Mesenchymal stem cell (in vitro differentiated cells and primary cell): ENCODE data around the gene COL25A1.

Source experiments
- DNase-seq: peaks from one replicate; pipeline ENCODE4 v3.0.0-alpha.2; 2013
- H2AFZ ChIP-seq: one replicate; pipeline ENCODE4 v1.6.1; 2013; ENCODE audit warnings: low read depth, mild to moderate bottlenecking, control low read depth, inconsistent platforms, low read length, moderate library complexity
- H2AK5ac ChIP-seq: 2 replicates; pipeline ENCODE4 v1.6.1; 2013; ENCODE audit warnings: low read length, moderate library complexity, mild to moderate bottlenecking, inconsistent platforms; ENCODE audit not compliant: severe bottlenecking
- H2BK120ac ChIP-seq: one replicate; pipeline ENCODE4 v1.6.1; 2013; ENCODE audit warnings: low read depth, mild to moderate bottlenecking, inconsistent platforms, low read length, moderate library complexity
- H2BK12ac ChIP-seq, 2 experiments: one replicate each; pipeline ENCODE4 v1.6.1; 2013; ENCODE audit warnings: inconsistent platforms in 2 of 2, low read length in 2 of 2, mild to moderate bottlenecking in 2 of 2, moderate library complexity in 2 of 2, control low read depth in 1 of 2
- H2BK15ac ChIP-seq: one replicate; pipeline ENCODE4 v1.6.1; 2013; ENCODE audit warnings: mild to moderate bottlenecking, low read depth, inconsistent platforms; ENCODE audit not compliant: poor library complexity, severe bottlenecking
- H2BK5ac ChIP-seq: 2 replicates; pipeline ENCODE4 v1.6.1; 2013; ENCODE audit warnings: low read depth, mild to moderate bottlenecking, low read length, control low read depth, inconsistent platforms; ENCODE audit not compliant: poor library complexity, severe bottlenecking
- H3K14ac ChIP-seq, 2 experiments: one replicate each; pipeline ENCODE4 v1.6.1; 2013; ENCODE audit warnings: inconsistent platforms in 2 of 2, low read length in 2 of 2, control low read depth in 1 of 2, mild to moderate bottlenecking in 1 of 2, moderate library complexity in 1 of 2
- H3K18ac ChIP-seq, 2 experiments: one replicate each; pipeline ENCODE4 v1.6.1; 2013; ENCODE audit warnings: inconsistent platforms in 2 of 2, low read length in 2 of 2, control low read depth in 1 of 2, low read depth in 1 of 2, mild to moderate bottlenecking in 1 of 2
- H3K23ac ChIP-seq, 2 experiments: one replicate each; pipeline ENCODE4 v1.6.1; 2013; ENCODE audit warnings: inconsistent platforms in 2 of 2, low read length in 2 of 2, mild to moderate bottlenecking in 2 of 2, moderate library complexity in 2 of 2, control low read depth in 1 of 2
- H3K27ac ChIP-seq: 2 replicates; pipeline ENCODE4 v1.5.1; 2013; ENCODE audit warnings: mild to moderate bottlenecking, moderate library complexity, low read length, control low read depth, inconsistent platforms; ENCODE audit not compliant: poor library complexity, severe bottlenecking
- H3K27me3 ChIP-seq, 2 experiments: 2 replicates each; pipeline versions ENCODE4 v1.6.1 to v1.7.0; 2013; ENCODE audit warnings: low read length in 2 of 2, mild to moderate bottlenecking in 2 of 2, moderate library complexity in 2 of 2, control low read depth in 1 of 2, inconsistent platforms in 1 of 2; ENCODE audit not compliant: control insufficient read depth in 1 of 2, insufficient read depth in 1 of 2
- H3K36me3 ChIP-seq, 2 experiments: 2 replicates each; pipeline versions ENCODE4 v1.6.1 to v1.7.0; 2013; ENCODE audit warnings: low read length in 2 of 2, control low read depth in 1 of 2, inconsistent platforms in 1 of 2, low read depth in 1 of 2, mild to moderate bottlenecking in 1 of 2; ENCODE audit not compliant: insufficient read depth in 2 of 2, control insufficient read depth in 1 of 2
- H3K4ac ChIP-seq, 2 experiments: one replicate each; pipeline ENCODE4 v1.6.1; 2013; ENCODE audit warnings: inconsistent platforms in 2 of 2, low read length in 2 of 2, mild to moderate bottlenecking in 2 of 2, moderate library complexity in 2 of 2, control low read depth in 1 of 2, low read depth in 1 of 2
- H3K4me1 ChIP-seq: 2 replicates; pipeline ENCODE4 v1.6.1; 2013; ENCODE audit warnings: low read depth, low read length, control low read depth; ENCODE audit not compliant: control insufficient read depth, insufficient read depth
- H3K4me2 ChIP-seq: 2 replicates; pipeline ENCODE4 v1.6.1; 2013; ENCODE audit warnings: low read length, mild to moderate bottlenecking, inconsistent platforms; ENCODE audit not compliant: poor library complexity, severe bottlenecking
- H3K4me3 ChIP-seq, 2 experiments: 2 replicates each; pipeline versions ENCODE4 v1.5.1 to v1.7.0; 2013; ENCODE audit warnings: low read length in 2 of 2, mild to moderate bottlenecking in 2 of 2, control low read depth in 1 of 2, low read depth in 1 of 2; ENCODE audit not compliant: insufficient read depth in 1 of 2
- H3K79me1 ChIP-seq: replicated peaks from 2 replicates; pipeline ENCODE4 v1.6.1; 2013; ENCODE audit warnings: mild to moderate bottlenecking, control low read depth, low read length, inconsistent platforms; ENCODE audit not compliant: poor library complexity, severe bottlenecking
- H3K9ac ChIP-seq: 2 replicates; pipeline ENCODE4 v1.7.0; 2013; ENCODE audit warnings: mild to moderate bottlenecking, low read length, moderate library complexity
- H3K9me3 ChIP-seq: 2 replicates; pipeline ENCODE4 v1.7.0; 2013; ENCODE audit warnings: mild to moderate bottlenecking, low read length; ENCODE audit not compliant: control insufficient read depth
- H4K8ac ChIP-seq: one replicate; pipeline ENCODE4 v1.6.1; 2013; ENCODE audit warnings: inconsistent platforms, mild to moderate bottlenecking, low read length, moderate library complexity
- H4K91ac ChIP-seq: one replicate; pipeline ENCODE4 v1.6.1; 2013; ENCODE audit warnings: mild to moderate bottlenecking, low read length, inconsistent platforms
- WGBS: methylation state at CpG from one replicate; pipeline ENCODE4 v1.1.7; 2013; ENCODE audit warnings: mixed read lengths; 5-methylcytosine and 5-hydroxymethylcytosine counted together

COL25A1 gene

DNA sequence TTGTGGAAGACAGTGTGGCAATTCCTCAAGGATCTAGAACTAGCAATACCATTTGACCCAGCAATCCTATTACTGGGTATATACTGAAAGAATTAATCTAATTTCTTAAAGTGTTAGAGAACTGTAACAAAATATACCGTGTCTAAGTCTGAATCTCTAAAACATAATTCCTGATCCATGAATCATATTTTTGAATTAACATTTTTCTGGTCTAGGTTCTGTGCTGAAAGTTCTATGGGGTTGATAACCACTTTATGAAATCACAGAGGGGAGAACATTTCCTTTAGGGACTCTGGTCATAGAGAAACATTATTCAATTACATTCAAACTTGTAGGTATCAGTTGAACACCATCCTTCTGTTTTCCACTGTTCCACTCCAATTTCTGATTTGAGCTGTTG lies 447.7 kb downstream of the COL25A1 start:
- DNase-seq = no peak
- Histone ChIP-seq H2AFZ (no peak overlapping the region), H3K9ac (no peak overlapping the region), H3K4me2 (no peak overlapping the region), H4K8ac (no peak overlapping the region), H3K14ac (no peak overlapping the region), H3K4ac (no peak overlapping the region), H3K4me3 (no peak overlapping the region), H3K4me1 (no peaks in the 10 kb centered on the region), H4K91ac (no peak overlapping the region), H3K79me1 (no peaks in the 10 kb centered on the region), H2BK12ac (no peak overlapping the region), H2BK15ac (no peak overlapping the region), H2BK120ac (no peak overlapping the region), H3K9me3 (no peaks in the 10 kb centered on the region), H3K23ac (no peak overlapping the region), H3K18ac (no peak overlapping the region), H3K27me3 (no peaks in the 10 kb centered on the region), H3K36me3 (no peaks in the 10 kb centered on the region), H2BK5ac (no peak overlapping the region), H3K27ac (no peak overlapping the region), H2AK5ac (no peak overlapping the region)
- no CpG with 5 or more reads among the region's 1 CpG for WGBS

DNA sequence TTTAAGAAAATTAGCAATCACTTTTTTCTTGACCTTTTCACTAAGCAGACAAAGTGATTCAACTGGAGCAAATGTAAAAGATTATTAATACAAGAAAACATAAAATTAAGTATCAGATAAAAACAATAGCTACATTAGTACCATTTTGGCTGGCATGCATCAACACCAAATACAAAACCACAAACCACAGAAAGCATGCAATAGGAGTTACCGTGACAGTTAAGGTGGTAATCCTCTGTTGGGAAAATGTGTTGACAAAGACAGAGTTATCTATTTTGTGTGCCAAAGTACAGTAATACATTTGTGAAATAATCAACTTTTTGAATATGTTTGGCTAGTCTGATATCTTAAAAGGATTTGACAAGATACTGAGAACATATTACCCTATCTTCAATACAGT lies 449.8 kb downstream of the COL25A1 start:
- WGBS = 80% methylated on average over 1 of the region's 1 CpG
- DNase-seq = no peak

GRCh38 chr4:108851366-108851765 lies 451.1 kb downstream of the COL25A1 start:
- no peak for DNase-seq
- Histone ChIP-seq H3K36me3 (no peaks in the 10 kb centered on the region), H4K91ac (no peak overlapping the region), H3K14ac (no peak overlapping the region), H3K4ac (no peak overlapping the region), H3K4me1 (no peaks in the 10 kb centered on the region), H4K8ac (no peak overlapping the region), H2AFZ (no peak overlapping the region), H2BK120ac (no peak overlapping the region), H2BK12ac (no peak overlapping the region), H2BK15ac (no peak overlapping the region), H3K9ac (no peak overlapping the region), H2AK5ac (no peak overlapping the region), H3K9me3 (no peaks in the 10 kb centered on the region), H3K4me3 (no peak overlapping the region), H3K79me1 (no peaks in the 10 kb centered on the region), H3K27ac (no peak overlapping the region), H3K23ac (no peak overlapping the region), H3K27me3 (no peaks in the 10 kb centered on the region), H3K4me2 (no peak overlapping the region), H2BK5ac (no peak overlapping the region), H3K18ac (no peak overlapping the region)
- WGBS = 80% methylated on average over 1 of the region's 2 CpGs

More for the DNA sequence above, 449.8 kb downstream of the COL25A1 start:
- no peak overlapping the region for H3K4ac ChIP-seq
- H2BK120ac ChIP-seq = no peak overlapping the region
- H3K36me3 ChIP-seq = no peaks in the 10 kb centered on the region
- H3K18ac ChIP-seq = no peak overlapping the region
- no peak overlapping the region for H3K4me2 ChIP-seq
- H3K79me1 ChIP-seq = no peaks in the 10 kb centered on the region
- H3K14ac ChIP-seq = no peak overlapping the region
- H3K23ac ChIP-seq = no peak overlapping the region
- H2BK5ac ChIP-seq = no peak overlapping the region
- H3K27me3 ChIP-seq = no peaks in the 10 kb centered on the region
- H2AFZ ChIP-seq = no peak overlapping the region
- no peak overlapping the region for H3K9ac ChIP-seq
- no peak overlapping the region for H2AK5ac ChIP-seq
- no peaks in the 10 kb centered on the region for H3K9me3 ChIP-seq
- no peak overlapping the region for H4K91ac ChIP-seq
- no peak overlapping the region for H2BK15ac ChIP-seq
- no peak overlapping the region for H4K8ac ChIP-seq
- no peak overlapping the region for H3K27ac ChIP-seq
- H2BK12ac ChIP-seq = no peak overlapping the region
- no peaks in the 10 kb centered on the region for H3K4me1 ChIP-seq
- no peak overlapping the region for H3K4me3 ChIP-seq

- Histone ChIP-seq H4K91ac (no peak overlapping the region), H2AFZ (no peak overlapping the region), H3K18ac (peak overlapping the region in 1 of 2 experiments; percentile 48), H2BK120ac (no peak overlapping the region), H4K8ac (no peak overlapping the region), H3K4me2 (no peak overlapping the region), H3K23ac (no peak overlapping the region), H2BK15ac (no peak overlapping the region), H2BK5ac (peak overlapping the region; percentile 44), H3K4me3 (no peak overlapping the region), H3K27me3 (no peaks in the 10 kb centered on the region), H3K9me3 (no peaks in the 10 kb centered on the region), H3K36me3 (no peaks in the 10 kb centered on the region), H3K79me1 (no peaks in the 10 kb centered on the region), H2BK12ac (no peak overlapping the region), H3K14ac (no peak overlapping the region), H3K4me1 (no peaks in the 10 kb centered on the region), H3K4ac (no peak overlapping the region), H3K9ac (no peak overlapping the region), H2AK5ac (no peak overlapping the region), H3K27ac (peak overlapping the region; percentile 68)
- no peak for DNase-seq
- WGBS = 100% methylated on average over 1 of the region's 1 CpG
These were observed 452.2 kb downstream of the COL25A1 start for GRCh38 chr4:108850219-108850649.
